ENCODE results near the gene QSOX2.

Gene QSOX2

DNA sequence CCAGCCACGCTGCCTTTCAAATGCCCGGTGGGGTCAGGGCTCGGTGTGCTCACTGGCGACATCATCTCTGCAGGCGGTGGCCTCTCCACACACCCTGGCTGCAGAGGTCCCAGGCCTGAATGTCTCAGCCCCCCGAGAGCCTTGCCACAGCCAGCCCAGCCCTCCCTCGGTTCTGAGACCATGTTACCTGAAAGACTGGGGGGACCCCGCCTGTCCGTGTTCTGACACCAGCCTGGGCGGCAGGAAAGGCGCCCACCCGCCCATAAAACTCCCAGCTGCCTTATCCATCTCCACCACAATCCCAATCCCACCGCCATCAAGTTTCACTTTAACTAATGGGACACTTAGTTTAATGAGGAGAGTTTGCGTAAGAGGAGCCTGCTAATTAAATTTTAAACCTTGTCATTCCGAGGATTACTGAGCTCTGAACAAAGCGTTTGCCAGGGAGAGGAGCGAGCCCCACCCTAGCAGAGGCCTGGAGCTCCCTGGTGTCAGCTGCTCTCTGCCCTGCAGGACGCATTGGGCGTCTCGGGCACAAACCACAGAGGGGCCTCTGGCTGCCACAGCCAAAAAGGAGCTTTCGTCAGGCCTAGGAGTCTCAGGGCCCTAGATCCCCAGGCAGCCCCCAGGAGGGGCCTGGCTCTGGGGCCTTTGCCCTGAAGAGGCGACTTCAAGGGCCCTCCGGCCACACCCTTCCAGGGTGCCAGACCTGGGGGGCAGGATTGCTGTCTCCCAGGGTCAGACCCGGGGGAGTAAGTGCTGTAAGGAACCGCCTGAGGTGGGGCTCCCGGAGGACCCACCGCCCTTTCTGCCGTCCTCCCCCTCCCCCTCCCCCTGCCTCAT lies 56.0 kb downstream of the QSOX2 start:
- H3K4me3 ChIP-seq (ENCODE audit: low read depth, low read length): no peak overlapping the region
- TF ChIP-seq, protein P1, sequence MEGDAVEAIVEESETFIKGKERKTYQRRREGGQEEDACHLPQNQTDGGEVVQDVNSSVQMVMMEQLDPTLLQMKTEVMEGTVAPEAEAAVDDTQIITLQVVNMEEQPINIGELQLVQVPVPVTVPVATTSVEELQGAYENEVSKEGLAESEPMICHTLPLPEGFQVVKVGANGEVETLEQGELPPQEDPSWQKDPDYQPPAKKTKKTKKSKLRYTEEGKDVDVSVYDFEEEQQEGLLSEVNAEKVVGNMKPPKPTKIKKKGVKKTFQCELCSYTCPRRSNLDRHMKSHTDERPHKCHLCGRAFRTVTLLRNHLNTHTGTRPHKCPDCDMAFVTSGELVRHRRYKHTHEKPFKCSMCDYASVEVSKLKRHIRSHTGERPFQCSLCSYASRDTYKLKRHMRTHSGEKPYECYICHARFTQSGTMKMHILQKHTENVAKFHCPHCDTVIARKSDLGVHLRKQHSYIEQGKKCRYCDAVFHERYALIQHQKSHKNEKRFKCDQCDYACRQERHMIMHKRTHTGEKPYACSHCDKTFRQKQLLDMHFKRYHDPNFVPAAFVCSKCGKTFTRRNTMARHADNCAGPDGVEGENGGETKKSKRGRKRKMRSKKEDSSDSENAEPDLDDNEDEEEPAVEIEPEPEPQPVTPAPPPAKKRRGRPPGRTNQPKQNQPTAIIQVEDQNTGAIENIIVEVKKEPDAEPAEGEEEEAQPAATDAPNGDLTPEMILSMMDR (IDR thresholded peaks at IDR 0.05; ENCODE audit: borderline replicate concordance, insufficient read depth, low read depth, low read length): no peak

DNA sequence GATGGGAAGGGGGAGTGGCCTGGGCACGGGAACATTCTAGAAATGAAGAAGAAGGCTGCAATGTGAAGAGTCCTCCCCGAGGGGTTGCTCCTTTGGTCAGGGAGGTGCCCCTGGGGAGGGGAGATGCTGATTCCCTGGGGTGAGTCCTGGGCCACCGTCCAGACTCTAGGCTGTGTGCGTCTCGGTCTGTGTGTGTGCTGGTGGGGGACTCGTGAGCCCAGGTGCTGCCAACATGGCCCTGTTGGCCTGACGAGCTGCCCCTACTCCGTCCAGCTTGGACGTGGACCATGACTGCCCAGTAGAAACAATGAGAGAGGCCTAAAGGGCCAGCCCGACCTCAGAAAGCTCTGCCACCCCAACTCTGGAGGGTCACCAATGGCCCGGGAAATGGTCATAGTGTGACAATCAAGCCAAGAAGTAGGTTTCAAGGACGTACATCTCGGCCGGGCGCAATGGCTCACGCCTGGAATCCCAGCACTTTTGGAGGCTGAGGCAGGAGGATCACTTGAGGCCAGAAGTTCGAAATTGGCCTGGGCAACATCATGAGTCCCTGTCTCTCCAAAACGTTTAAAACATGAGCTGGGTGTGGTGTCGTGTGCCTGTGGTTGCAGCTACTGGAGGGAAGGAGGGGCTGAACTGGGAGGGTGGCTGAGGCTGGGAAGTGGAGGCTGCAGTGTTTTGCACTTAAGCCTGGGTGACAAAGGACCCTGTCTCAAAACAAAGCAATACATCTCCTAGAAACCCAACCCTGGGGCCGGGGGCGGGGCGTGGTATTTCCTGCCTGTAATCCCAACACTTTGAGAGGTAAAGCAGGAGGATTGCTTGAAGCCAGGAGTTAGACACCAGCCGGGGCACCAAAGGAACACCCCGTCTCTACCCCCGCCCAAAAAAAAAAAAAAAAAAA lies 57.7 kb downstream of the QSOX2 start:
- TF ChIP-seq, protein P1 (IDR thresholded peaks at IDR 0.05; ENCODE audit: borderline replicate concordance, insufficient read depth, low read depth, low read length): no peak
- H3K4me3 ChIP-seq (ENCODE audit: low read depth, low read length): no peak overlapping the region

DNA sequence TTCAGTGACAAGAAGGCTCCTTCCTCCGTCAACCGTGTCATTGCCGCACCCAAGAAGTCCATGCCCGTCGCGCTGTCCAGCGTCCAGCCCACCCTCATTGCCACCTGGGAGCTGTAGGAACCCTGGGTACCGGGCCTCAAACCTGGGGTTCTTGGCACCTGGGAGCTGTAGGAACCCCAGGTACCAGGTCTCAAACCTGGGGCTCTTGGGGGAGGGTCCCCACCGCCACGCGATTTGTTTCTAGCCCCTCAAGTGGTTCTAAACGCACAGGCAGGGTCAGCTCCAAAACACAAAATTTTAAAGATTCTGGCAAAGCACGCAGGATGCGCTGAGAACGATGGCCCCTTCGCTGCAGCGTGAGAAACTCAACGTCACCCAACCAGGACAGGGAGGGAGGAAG lies 58.4 kb downstream of the QSOX2 start:
- no peak overlapping the region for H3K4me3 ChIP-seq (ENCODE audit: low read depth, low read length)
- TF ChIP-seq, protein P1 (IDR thresholded peaks at IDR 0.05; ENCODE audit: borderline replicate concordance, insufficient read depth, low read depth, low read length): no peak

DNA sequence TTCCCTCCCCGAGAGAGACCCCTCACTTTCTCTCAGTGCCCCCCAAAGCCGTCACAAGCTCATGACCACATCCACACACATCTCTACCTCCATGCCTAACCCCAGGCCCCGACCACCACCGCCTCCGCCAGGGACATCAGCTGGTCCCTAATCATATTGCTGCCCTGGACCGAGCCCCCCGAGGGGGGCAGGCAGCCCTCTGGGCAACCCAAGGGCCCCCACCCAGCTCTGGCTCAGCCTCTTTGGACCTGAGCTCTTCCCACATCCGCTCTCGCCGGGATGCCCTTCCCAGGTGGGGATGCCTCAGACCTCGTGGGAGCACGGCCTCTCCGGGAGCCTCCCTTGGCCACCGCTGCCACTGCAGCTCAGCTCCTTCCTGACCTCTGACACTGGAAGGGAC lies 59.2 kb downstream of the QSOX2 start:
- TF ChIP-seq, protein P1 (IDR thresholded peaks at IDR 0.05; ENCODE audit: borderline replicate concordance, insufficient read depth, low read depth, low read length): no peak

DNA sequence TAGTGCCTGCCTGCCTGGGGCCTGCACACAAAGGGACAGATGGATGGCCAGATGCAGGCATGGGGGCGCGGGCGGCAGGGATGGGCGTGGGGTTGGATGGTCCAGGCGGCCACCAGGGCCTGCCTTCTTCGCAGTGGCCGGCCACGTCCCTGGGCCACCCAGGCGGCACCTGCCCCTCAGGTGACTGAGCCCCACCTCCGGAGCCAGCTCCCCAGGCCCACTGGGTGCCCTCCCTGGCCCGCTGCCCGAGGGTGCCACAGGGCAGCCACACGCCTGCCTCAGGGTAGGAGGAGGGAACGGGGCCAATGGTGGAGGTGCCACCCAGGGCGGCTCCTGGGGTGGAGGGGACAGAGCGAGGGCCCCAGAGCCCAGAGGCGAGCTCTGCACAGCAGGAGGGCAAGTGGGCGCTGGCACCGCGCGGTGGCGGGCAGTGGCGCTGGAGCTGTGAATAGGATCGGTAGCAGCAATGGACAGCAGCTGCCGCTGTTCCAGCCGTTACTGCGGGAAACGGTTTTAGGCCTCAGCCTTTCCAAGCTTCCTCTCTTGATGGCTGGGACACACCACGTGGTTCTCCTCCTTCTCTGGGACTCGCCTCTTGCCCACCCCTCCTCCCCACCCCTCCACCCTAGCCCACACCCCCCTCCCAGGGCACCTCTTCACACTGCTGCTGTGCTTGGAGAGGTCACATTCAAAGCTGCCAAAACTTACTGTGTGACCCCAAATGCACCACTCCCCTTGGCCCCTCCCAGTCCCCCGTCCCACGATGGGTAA lies 59.8 kb downstream of the QSOX2 start:
- no peak overlapping the region for H3K4me3 ChIP-seq (ENCODE audit: low read depth, low read length)
- TF ChIP-seq, protein P1 (IDR thresholded peaks at IDR 0.05; ENCODE audit: borderline replicate concordance, insufficient read depth, low read depth, low read length): no peak

More for the DNA sequence above, 59.2 kb downstream of the QSOX2 start:
- no peak overlapping the region for H3K4me3 ChIP-seq (ENCODE audit: low read depth, low read length)

DNA sequence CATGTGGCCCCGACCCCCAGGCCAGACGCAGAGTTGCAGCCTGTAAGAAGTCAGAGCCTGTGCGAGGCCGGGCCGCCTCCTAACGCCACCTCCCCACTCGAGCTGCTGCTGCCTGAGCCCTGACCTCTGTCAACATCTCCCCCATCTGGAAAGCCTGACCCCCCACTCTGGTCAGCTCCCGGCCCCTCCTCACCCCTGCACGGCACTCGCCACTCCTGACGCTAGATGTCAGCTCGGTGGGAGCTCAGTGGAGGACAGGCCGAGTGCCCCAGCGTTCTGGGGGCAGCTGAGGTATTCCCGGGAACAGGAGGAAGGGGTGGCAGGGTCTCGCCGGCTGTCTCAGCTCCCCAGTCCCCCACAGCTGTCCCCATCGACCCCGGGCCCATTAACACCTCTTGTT lies 60.5 kb downstream of the QSOX2 start:
- H3K4me3 ChIP-seq (ENCODE audit: low read depth, low read length): no peak overlapping the region
- TF ChIP-seq, protein P1 (IDR thresholded peaks at IDR 0.05; ENCODE audit: borderline replicate concordance, insufficient read depth, low read depth, low read length): no peak

All from GM12875 (cell line).